Activated effector memory CD4-positive, alpha-beta T cell treated with Interleukin-2 at 50 U/mL for 16 hours (primary cell): Measurements from ENCODE around the gene BOLL.
"Not testable (repeated sequence)": the region's sequence is repeated elsewhere in the genome, so short reads cannot be mapped to it uniquely, and the experiment has no call there.

Experiments used
- DNase-seq: peaks from one replicate; pipeline ENCODE4 v3.0.0-alpha.2; 2020

Gene BOLL

GRCh38 chr2:197793456-197793855 is 8.3 kb upstream of the BOLL start:
- DNase-seq = no peak

GRCh38 chr2:197786010-197786877 is 1.1 kb upstream of the BOLL start:
- peak; percentile 24 for DNase-seq

GRCh38 chr2:197782126-197782525 is 3.0 kb downstream of the BOLL start:
- DNase-seq = no peak

GRCh38 chr2:197779261-197779660 is 5.9 kb downstream of the BOLL start:
- DNase-seq = no peak

- DNase-seq = no peak
These were observed 7.2 kb downstream of the BOLL start for GRCh38 chr2:197777823-197778407.

- DNase-seq = no peak
These were observed 24.8 kb downstream of the BOLL start for GRCh38 chr2:197760293-197760657.

GRCh38 chr2:197759625-197760292 is 25.4 kb downstream of the BOLL start:
- no peak for DNase-seq

GRCh38 chr2:197759013-197759412 is 26.1 kb downstream of the BOLL start:
- no peak for DNase-seq

- no peak for DNase-seq
These were observed 44.9 kb downstream of the BOLL start for GRCh38 chr2:197740200-197740599.

- not testable (repeated sequence) for DNase-seq
These were observed 56.3 kb downstream of the BOLL start for GRCh38 chr2:197728555-197729544.

- no peak for DNase-seq
These were observed 58.1 kb downstream of the BOLL start for GRCh38 chr2:197727011-197727410.

- no peak for DNase-seq
These were observed 67.3 kb downstream of the BOLL start for GRCh38 chr2:197717863-197718262.

- DNase-seq = no peak
These were observed 71.8 kb downstream of the BOLL start for GRCh38 chr2:197713271-197713670.

GRCh38 chr2:197711578-197711977 is 73.5 kb downstream of the BOLL start:
- DNase-seq = no peak

- DNase-seq = no peak
These were observed 74.6 kb downstream of the BOLL start for GRCh38 chr2:197710424-197711042.

- not testable (repeated sequence) for DNase-seq
These were observed 76.0 kb downstream of the BOLL start for GRCh38 chr2:197709140-197709539.

- no peak for DNase-seq
These were observed 76.8 kb downstream of the BOLL start for GRCh38 chr2:197708331-197708730.

- no peak for DNase-seq
These were observed 77.6 kb downstream of the BOLL start for GRCh38 chr2:197707316-197708213.

GRCh38 chr2:197706839-197707207 is 78.3 kb downstream of the BOLL start:
- no peak for DNase-seq

GRCh38 chr2:197705912-197706838 is 78.9 kb downstream of the BOLL start:
- no peak for DNase-seq
